GM12878 (cell line): ENCODE measurements around the gene TSPEAR. TPM values are rescaled to one million over a fixed set of nuclear protein-coding genes. Genes with fewer than 3 reads are reported as not detected.
"Not testable (repeated sequence)": the region's sequence is repeated elsewhere in the genome, so short reads cannot be mapped to it uniquely, and the experiment has no call there.

Experiments
- ATAC-seq: fragments of 200-7000 bp; cut with Tn5 transposase; 3 replicates; pipeline ENCODE4 v1.9.1; 2020; ENCODE audit warnings: mild to moderate bottlenecking, moderate library complexity
- BruUV-seq: library from RNA; stranded (reverse); fragments of 400-500 nt; replicated peaks from 2 replicates; lab custom pipeline; 2021; lab: Mats Ljungman, UMichigan
- CTCF ChIA-PET: fragments of 300-600 bp; sonication (Branson Sonifier 250); formaldehyde crosslinking; extraction: SDS; loops from one replicate; lab custom pipeline; 2021; ENCODE audit warnings: inconsistent platforms; lab: Yijun Ruan, JAX
- POLR2A ChIA-PET: fragments of 350-600 bp; formaldehyde crosslinking; extraction: SDS; loops from one replicate; lab custom pipeline; 2021; ENCODE audit warnings: inconsistent platforms; lab: Charles Lee
- RAD21 ChIA-PET: fragments of 300-600 bp; sonication (Branson Sonifier 250); formaldehyde crosslinking; loops from one replicate; lab custom pipeline; 2023; ENCODE audit warnings: antibody characterized with exemption; ENCODE audit not compliant: unreplicated experiment; lab: Charles Lee
- SMC1A ChIA-PET: fragments of 300-600 bp; sonication (Branson Sonifier 250); formaldehyde crosslinking; loops from one replicate; lab custom pipeline; 2023; ENCODE audit not compliant: unreplicated experiment, uncharacterized antibody; lab: Charles Lee
- DNase-seq: peaks from one replicate; pipeline ENCODE4 v3.0.0-alpha.2; 2011; ENCODE audit warnings: low read depth, low spot score
- FAIRE-seq: peaks from 3 replicates; lab custom pipeline; 2011; peaks lifted over from hg19 to GRCh38; lab: Jason Lieb, UNC
- H2AFZ ChIP-seq: 2 replicates; pipeline ENCODE4 v1.6.0; 2011; ENCODE audit warnings: low read depth, low read length, control low read depth; ENCODE audit not compliant: control insufficient read depth
- H3K27ac ChIP-seq: 2 replicates; pipeline ENCODE4 v1.5.1; 2011; ENCODE audit warnings: control low read depth; ENCODE audit not compliant: control insufficient read depth, insufficient read depth
- H3K27me3 ChIP-seq, 2 experiments: replicated peaks in 1 of 2; 2 replicates each; pipeline versions ENCODE4 v1.6.0 to v1.6.1; 2011; ENCODE audit warnings: low read length in 1 of 2; ENCODE audit not compliant: control insufficient read depth in 2 of 2, insufficient read depth in 2 of 2
- H3K36me3 ChIP-seq, 2 experiments: 2 replicates each; pipeline ENCODE4 v1.5.1; 2011; ENCODE audit warnings: low read length in 1 of 2; ENCODE audit not compliant: control insufficient read depth in 2 of 2, insufficient read depth in 2 of 2
- H3K4me1 ChIP-seq: 2 replicates; pipeline ENCODE4 v1.6.1; 2011; ENCODE audit warnings: mild to moderate bottlenecking, low read length, moderate library complexity, mixed read lengths; ENCODE audit not compliant: control insufficient read depth, insufficient read depth
- H3K4me2 ChIP-seq: 2 replicates; pipeline ENCODE4 v1.6.0; 2011; ENCODE audit warnings: control low read depth; ENCODE audit not compliant: control insufficient read depth, insufficient read depth
- H3K4me3 ChIP-seq: fragments of 200-600 bp; sonication (generic); 2 replicates; pipeline ENCODE4 v1.5.1; 2016
- H3K79me2 ChIP-seq: 2 replicates; pipeline ENCODE4 v1.6.0; 2011; ENCODE audit warnings: low read length; ENCODE audit not compliant: control insufficient read depth, insufficient read depth
- H3K9ac ChIP-seq: 2 replicates; pipeline ENCODE4 v1.8.0; 2011; ENCODE audit warnings: low read length, control low read depth, mixed read lengths; ENCODE audit not compliant: control insufficient read depth, insufficient read depth
- H3K9me3 ChIP-seq: replicated peaks from 3 replicates; pipeline ENCODE4 v1.5.1; 2011; ENCODE audit warnings: mild to moderate bottlenecking, low read length; ENCODE audit not compliant: control insufficient read depth, insufficient read depth
- H4K20me1 ChIP-seq: 2 replicates; pipeline ENCODE4 v1.6.0; 2011; ENCODE audit not compliant: control insufficient read depth, insufficient read depth
- EZH2 ChIP-seq: IDR thresholded peaks from 2 replicates; pipeline ENCODE4 v1.6.1; 2012; ENCODE audit warnings: low read depth, mild to moderate bottlenecking, control low read depth, inconsistent platforms, low read length, borderline replicate concordance; ENCODE audit not compliant: control insufficient read depth
- RB1 ChIP-seq: fragments of 450-650 bp; formaldehyde crosslinking; IDR thresholded peaks from 2 replicates; pipeline ENCODE4 v1.6.1; 2017; ENCODE audit warnings: mild to moderate bottlenecking, borderline replicate concordance
- YBX1 ChIP-seq: fragments of 450-650 bp; IDR thresholded peaks from 2 replicates; pipeline ENCODE4 v1.6.1; 2016; ENCODE audit warnings: antibody characterized with exemption
- WGBS: methylation state at CpG from one replicate; pipeline ENCODE4 v1.1.6; 2016; ENCODE audit warnings: low lambda C conversion rate; ENCODE audit not compliant: insufficient replicate concordance, insufficient coverage; ENCODE audit errors: missing lambda C conversion rate; 5-methylcytosine and 5-hydroxymethylcytosine counted together
- in situ Hi-C: fragments of 300-500 bp; cut with MboI; formaldehyde crosslinking; loops from 9 replicates; pipeline ENCODE4 v1.14.3; 2018; ENCODE audit warnings: mixed read lengths
- intact Hi-C: fragments of 100-400 bp; cut with micrococcal nuclease; formaldehyde crosslinking; loops from one replicate; pipeline ENCODE4 v1.14.2; 2022; ENCODE audit not compliant: unreplicated experiment
- polyA plus RNA-seq, 11 experiments: library from polyadenylated mRNA; depleted of rRNA in 4 of 11; unstranded in 6 of 11; stranded (reverse) in 5 of 11; fragments of >200 nt; fragmentation: Nextera tagmentation in 4 of 11; fragmentation: Illumina TruSeq in 1 of 11; extraction: Ambion mirVana in 4 of 11; extraction: Trizol in 1 of 11; gene quantifications; 1 replicate in 1 of 11; 2 replicates in 10 of 11; pipeline versions ENCODE4 v1.2.1 to v1.2.3, GENCODE V29; 2011 to 2016; ENCODE audit warnings: inconsistent platforms in 2 of 11, missing spikeins in 2 of 11, low read depth in 1 of 11
- total RNA-seq, 4 experiments: library from RNA; depleted of rRNA in 3 of 4; stranded (reverse); fragments of >200 nt in 3 of 4; fragmentation: Illumina TruSeq in 1 of 4; extraction: Trizol in 1 of 4; gene quantifications; 2 replicates each; pipeline versions ENCODE4 v1.2.1 to v1.2.3, GENCODE V29; 2013 to 2021
- TF ChIP-seq, protein P1 (sequence below): IDR thresholded peaks from 2 replicates; pipeline ENCODE4 v1.6.1; 2012; ENCODE audit warnings: low read depth, low read length, improper control_type of control experiment

TSPEAR gene
- total and polyA plus RNA-seq, 10 of the 15 experiments (the other 5 are each of a cell fraction or from before 2014, with no cell fraction given) = not detected

- no peak for TF ChIP-seq YBX1
- no peak for TF ChIP-seq RB1
- no peak for TF ChIP-seq EZH2
- TF ChIP-seq, protein P1, sequence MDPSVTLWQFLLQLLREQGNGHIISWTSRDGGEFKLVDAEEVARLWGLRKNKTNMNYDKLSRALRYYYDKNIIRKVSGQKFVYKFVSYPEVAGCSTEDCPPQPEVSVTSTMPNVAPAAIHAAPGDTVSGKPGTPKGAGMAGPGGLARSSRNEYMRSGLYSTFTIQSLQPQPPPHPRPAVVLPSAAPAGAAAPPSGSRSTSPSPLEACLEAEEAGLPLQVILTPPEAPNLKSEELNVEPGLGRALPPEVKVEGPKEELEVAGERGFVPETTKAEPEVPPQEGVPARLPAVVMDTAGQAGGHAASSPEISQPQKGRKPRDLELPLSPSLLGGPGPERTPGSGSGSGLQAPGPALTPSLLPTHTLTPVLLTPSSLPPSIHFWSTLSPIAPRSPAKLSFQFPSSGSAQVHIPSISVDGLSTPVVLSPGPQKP = no peak
- H4K20me1 ChIP-seq = no peaks in the 10 kb centered on the region
- intact Hi-C loops = no loop called here
- ATAC-seq (no peak), DNase-seq (no peak), FAIRE-seq (no peak)
- no peak overlapping the region for H2AFZ ChIP-seq
- H3K79me2 ChIP-seq = no peaks in the 10 kb centered on the region
- no peak overlapping the region for H3K4me2 ChIP-seq
- no peak overlapping the region for H3K4me3 ChIP-seq
- in situ Hi-C loops = no loop called here
- CTCF ChIA-PET = no interaction called here
- RAD21 ChIA-PET = no interaction called here
- H3K36me3 ChIP-seq = no peaks in the 10 kb centered on the region
- POLR2A ChIA-PET = no interaction called here
- no peak overlapping the region for H3K27ac ChIP-seq
- no peak overlapping the region for H3K9ac ChIP-seq
- H3K9me3 ChIP-seq = peaks cover 1% of the 10 kb centered on the region; the same call in 1 of the 3 replicates
- 59% methylated on average over 12 of the region's 12 CpGs for WGBS
- H3K4me1 ChIP-seq = no peaks in the 10 kb centered on the region
- no peaks in the 10 kb centered on the region for H3K27me3 ChIP-seq
- SMC1A ChIA-PET = no interaction called here
- no TSS peak for BruUV-seq
Observed at GRCh38 chr21:44639331-44639655, 72.1 kb downstream of the TSPEAR start.

DNA sequence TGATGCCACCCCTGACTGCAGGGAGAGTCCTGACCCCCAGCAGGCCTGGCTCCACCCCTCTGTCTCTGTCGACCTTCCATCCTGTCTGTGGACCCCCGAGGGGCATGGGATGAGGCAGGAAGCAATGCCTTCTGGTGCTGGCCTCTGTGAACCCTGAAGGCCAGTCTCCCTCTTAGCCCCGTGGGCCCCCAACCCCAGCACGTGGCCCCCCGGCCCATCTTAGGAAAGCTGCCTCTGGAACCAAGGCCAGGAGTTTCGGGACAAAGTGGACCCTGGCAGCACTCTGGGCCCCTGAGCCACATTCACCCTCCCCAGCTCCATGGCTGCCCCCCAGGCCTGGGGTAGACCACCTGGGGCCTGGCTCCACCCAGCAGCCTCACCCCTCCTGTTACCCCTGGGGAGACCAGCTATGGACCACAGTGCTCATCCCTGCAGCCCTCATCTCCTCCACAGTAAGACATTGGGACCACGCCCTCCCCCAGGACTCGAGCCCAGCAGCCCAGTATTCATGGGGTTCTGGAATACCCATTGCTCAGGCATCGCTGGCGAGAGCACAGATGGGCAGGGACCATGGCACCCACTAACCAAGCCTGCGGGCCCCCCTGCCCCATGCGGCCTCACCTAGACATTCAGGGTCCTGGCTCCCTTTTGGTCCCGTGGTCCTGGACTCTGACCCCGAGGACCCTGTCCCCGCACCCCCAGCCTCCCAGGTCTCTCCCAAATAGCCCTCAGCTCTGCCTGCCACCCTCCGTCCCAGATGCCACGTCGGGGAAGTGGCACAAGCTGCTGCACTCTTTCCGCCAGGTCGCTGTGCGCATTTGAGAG lies 72.7 kb downstream of the TSPEAR start:
- H3K4me1 ChIP-seq, H3K79me2 ChIP-seq, H4K20me1 ChIP-seq, intact Hi-C loops, RAD21 ChIA-PET, H3K27ac ChIP-seq, CTCF ChIA-PET, SMC1A ChIA-PET, H3K9ac ChIP-seq, H2AFZ ChIP-seq, H3K4me2 ChIP-seq, H3K4me3 ChIP-seq, H3K27me3 ChIP-seq, BruUV-seq, in situ Hi-C loops, FAIRE-seq, POLR2A ChIA-PET, DNase-seq, H3K9me3 ChIP-seq, H3K36me3 ChIP-seq, ATAC-seq: not testable (repeated sequence)
- WGBS = 35% methylated on average over 21 of the region's 21 CpGs

GRCh38 chr21:44637851-44638348 lies 73.5 kb downstream of the TSPEAR start:
- H3K27me3 ChIP-seq, POLR2A ChIA-PET, H3K4me3 ChIP-seq, in situ Hi-C loops, H3K4me2 ChIP-seq, FAIRE-seq, BruUV-seq, DNase-seq, H3K79me2 ChIP-seq, H3K4me1 ChIP-seq, H3K36me3 ChIP-seq, H3K9me3 ChIP-seq, H3K9ac ChIP-seq, ATAC-seq, SMC1A ChIA-PET, intact Hi-C loops, RAD21 ChIA-PET, H2AFZ ChIP-seq, H4K20me1 ChIP-seq, H3K27ac ChIP-seq, CTCF ChIA-PET: not testable (repeated sequence)
- 43% methylated on average over 5 of the region's 12 CpGs for WGBS
